H1 (cell line): ENCODE data around the gene CNST. TPM values are rescaled to one million over a fixed set of nuclear protein-coding genes. Genes with fewer than 3 reads are reported as not detected.

ENCODE experiments used
- CREB1 ChIP-seq: IDR thresholded peaks from 2 replicates; pipeline ENCODE4 v1.6.1; 2012; ENCODE audit warnings: inconsistent platforms
- SIRT6 ChIP-seq: IDR thresholded peaks from one replicate; pipeline ENCODE4 v1.7.1; 2012; ENCODE audit warnings: low read length, inconsistent platforms
- polyA plus RNA-seq, 7 experiments: library from polyadenylated mRNA; depleted of rRNA in 3 of 7; stranded (reverse) in 5 of 7; unstranded in 2 of 7; fragments of >200 nt in 5 of 7; fragments of 200-250 nt in 2 of 7; gene quantifications; 1 replicate in 5 of 7; 2 replicates in 1 of 7; 4 replicates in 1 of 7; pipeline versions ENCODE4 v1.2.1 to v1.2.3, GENCODE V29; 2011 to 2013; ENCODE audit warnings: missing spikeins in 2 of 7, mixed read lengths in 2 of 7
- total RNA-seq: library from RNA; stranded (reverse); fragmentation: NEBNext Ultra II Directional; extraction: Animal tissue kit (Norgen Biotek cat#: 25700); gene quantifications from 2 replicates; pipeline ENCODE4 v1.2.1, GENCODE V29; 2021

Gene CNST
- total and polyA plus RNA-seq, 2 of the 8 experiments (the other 6 are each of a cell fraction or from before 2014, with no cell fraction given) = 5.3 to 21.3 TPM

DNA sequence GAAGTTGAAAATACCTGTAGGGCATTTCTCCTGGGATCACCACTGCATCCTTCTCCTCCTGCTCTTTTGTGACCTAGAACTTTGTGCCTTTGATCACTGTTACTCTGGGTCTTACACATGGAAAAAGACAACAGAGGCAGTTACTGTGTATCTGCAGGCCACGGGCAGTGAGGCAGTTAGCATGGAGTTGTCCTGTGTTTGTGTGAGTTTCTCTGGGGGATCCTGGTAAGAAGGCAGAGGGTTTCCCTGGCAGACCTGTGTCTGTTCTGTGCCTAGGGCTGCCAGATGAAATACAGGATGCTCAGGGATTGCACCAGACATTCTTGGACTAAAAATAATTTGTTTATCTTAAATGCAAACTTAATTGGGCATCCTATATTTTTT lies 113.5 kb downstream of the CNST start (continued):
- no peak for TF ChIP-seq SIRT6
- TF ChIP-seq CREB1 = no peak
- TF ChIP-seq, all 59 proteins: peak for 0
